CD4-positive, alpha-beta T cell treated with Interleukin-12 subunit alpha and Interleukin-12 subunit beta, for 1 hour (primary cell): ENCODE results near the gene LZTR1.

Experiments
- DNase-seq: peaks from one replicate; pipeline ENCODE4 v3.0.0-alpha.2; 2020

LZTR1 gene

DNA sequence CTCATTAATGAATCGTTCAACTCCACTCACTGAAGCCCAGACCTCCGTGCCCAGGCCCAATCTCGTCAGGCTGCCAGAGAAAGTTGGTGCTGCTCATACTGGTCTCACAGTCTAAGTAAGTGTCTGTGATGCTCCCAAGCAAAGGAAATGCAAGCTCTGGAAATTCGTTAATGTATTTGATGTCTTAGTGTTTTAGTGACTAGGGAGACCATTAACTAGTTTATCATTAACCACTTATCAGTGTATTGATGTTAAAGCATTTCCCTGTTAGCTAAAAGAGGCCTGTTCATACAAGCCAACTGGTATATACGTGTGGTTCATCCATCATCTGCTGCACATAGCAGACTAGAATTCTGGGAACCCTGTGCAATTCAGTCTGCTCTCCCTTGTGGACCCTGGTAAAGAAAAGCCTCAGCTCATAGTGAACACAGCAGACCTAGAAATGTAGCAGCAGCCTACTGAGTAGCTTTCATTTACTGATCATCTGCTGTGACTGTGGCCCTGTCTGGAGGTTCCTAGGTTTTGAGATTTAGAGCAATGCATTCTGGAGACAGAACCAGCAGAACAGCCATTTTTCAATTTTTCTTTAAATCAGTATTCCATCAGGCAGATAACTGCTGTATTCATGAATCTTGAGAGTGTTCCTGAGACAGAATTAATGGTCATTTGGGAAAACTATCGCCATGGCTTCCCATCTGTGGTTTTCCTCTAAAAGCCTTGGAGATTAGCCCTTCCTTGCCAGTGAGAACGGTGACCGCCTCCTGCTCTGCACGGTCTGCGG is 30.8 kb upstream of the LZTR1 start:
- no peak for DNase-seq

DNA sequence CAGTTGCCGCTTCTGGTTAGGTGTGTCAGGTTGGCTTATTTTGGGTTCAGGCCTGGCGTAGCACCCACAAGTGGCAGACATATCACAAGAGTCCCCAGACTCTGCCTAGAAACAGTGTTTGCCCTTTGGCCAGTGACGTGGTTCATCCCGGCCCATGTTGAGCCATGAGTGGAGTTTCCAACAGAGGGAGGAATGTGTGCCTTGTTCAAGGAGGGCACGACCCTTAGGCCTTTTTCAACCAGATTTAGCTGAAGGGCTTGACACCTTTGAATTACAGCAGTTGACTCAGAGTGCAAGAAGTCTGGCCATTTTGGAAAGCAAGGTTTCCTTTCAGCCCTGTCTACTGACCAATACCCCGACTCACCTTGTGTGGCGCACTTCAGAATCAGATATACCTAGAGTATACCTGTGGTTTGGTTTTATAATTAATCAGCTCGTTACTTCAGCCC is 30.1 kb upstream of the LZTR1 start:
- DNase-seq, result no peak

DNA sequence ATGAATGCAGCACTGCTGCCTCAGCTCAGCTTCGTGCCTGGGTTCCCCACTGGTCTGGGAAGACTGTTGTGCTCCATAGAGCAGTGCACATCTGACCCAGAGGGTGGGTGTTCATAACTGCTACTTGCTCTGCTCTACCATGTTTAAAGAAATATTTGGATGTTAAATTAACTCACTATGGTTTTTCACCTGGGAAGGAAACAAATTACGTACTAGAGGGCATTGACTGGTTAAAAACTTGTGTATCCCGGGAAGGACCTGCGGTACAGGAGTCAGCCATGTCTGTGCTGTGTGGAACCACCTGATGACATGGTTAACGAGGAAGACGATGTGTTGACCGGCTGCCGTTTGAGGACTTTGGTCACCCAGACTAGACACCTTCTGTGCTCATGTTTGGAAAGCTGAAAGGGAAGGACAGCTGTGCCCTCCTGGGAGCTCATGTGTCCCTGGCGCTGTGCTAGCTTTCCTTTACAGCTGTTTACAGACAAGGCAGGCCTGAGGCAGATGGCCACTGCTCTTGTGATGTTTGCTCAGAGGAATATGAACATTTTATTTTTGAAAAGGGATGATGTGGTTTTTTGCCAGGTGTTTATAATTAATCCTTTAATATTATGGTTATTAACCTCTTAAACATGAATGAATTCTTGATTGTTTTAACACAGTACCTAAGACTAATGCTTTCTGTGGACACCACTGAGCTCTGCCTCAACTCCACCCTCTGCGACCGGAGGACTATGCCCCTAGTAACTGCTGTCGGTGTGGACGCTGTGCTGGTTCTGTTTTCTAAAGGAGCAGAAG is 29.4 kb upstream of the LZTR1 start:
- DNase-seq, result no peak

DNA sequence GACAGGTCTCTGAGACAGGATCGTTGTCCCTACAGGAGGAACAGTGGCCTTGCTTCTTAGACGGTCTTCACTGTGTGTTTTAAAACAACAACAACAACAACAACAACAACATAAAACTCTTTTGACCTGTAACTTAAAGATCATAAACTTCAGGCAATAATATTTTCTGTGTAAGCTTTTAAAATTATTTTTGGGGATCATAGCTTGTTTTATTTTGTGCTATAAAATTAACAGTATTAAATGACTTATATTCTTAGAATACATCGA is 28.8 kb upstream of the LZTR1 start:
- no peak for DNase-seq

DNA sequence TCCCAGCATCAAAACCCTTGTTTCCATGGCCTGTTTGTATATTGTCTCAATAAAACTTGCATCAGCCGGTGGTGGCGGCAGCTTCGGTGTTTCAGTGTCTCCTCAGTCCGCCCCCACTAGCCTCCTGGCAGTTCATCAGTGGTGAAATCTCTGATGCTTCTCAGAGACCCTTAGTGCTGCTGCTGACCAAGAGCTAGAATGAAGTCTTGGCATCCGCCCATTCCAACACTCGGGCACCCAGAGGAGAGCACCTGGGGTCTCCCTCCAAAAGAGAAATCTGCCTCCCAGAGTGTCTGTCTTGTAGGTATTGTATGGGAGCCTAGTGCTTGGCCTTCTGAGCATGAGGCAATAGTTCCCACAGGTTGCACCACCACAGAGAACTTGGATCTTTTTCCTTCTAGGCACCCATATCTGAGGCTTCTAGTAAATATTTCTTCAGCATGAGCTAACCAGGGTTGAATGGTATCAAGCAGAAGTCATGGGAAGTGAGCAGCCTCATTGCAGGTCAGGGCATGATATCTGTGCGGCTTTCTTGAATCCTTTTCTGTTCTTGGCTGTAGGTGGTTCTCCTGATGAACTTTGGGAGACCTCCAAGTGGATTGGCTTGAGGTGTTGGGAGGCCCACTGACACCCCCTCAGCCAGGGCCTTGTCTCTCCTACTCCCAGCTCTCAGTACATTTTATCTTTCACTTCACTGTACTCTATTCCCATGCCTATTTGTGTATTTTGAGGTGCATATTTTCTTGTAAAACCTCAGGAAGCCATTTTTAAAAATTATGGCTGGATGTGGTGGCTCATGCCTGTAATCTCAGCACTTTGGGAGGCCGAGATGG is 28.2 kb upstream of the LZTR1 start:
- no peak for DNase-seq

DNA sequence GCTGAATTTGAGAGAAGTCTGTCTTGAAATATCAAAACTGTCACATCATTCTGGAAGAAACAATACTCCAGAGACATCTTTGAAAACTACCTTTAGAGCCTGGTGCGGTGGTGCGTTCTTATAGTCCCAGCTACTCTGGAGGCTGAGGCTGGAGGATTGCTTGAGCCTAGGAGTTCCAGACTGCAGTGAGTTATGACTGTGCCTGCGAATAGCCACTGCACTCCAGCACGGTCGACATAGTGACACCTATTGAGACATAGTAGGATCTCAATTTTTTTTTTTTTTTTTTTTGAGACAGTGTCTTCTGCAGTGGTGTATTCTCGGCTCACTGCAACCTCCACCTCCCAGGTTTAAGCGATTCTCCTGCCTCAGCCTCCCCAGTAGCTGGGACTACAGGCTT is 26.5 kb upstream of the LZTR1 start:
- DNase-seq, result no peak

DNA sequence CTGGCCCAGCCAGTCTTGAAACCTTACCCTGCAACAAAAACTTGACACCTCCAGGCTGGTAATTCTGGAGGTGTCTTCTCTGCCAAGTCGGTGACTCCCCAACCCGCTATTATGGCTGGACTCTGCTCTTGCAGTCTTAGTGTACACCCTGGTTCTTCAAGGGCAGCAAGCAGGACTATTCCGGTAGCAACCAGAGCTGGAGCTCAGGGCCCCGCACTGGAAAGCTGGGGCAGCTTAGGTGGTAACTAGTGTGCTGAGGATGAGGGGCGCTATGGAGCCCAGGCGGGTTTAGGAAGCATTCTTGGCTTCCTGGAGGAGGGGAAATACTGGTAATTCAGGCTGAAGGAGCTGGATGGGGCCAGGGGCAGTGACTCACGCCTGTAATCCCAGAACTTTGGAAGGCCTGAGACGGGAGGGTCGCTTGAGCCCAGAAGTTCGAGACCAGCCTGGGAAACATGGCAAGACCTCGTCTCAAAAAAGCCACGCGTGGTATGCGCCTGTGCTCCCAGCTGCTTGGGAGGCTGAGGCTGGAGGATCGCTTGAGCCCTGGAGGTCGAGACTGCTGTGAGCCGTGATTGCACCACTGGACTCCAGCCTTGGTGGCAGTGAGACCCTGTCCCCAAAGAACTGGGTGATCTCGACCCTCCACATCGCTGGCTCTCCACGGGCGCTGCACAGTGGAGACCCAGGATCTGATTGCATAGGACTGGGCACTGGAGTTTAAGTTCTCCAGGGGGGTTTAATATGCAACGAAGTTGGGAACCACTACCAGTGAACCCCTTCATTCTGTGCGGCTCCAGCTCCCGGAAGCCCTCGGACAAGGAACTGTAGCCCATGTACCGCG is 25.6 kb upstream of the LZTR1 start:
- DNase-seq, result no peak

DNA sequence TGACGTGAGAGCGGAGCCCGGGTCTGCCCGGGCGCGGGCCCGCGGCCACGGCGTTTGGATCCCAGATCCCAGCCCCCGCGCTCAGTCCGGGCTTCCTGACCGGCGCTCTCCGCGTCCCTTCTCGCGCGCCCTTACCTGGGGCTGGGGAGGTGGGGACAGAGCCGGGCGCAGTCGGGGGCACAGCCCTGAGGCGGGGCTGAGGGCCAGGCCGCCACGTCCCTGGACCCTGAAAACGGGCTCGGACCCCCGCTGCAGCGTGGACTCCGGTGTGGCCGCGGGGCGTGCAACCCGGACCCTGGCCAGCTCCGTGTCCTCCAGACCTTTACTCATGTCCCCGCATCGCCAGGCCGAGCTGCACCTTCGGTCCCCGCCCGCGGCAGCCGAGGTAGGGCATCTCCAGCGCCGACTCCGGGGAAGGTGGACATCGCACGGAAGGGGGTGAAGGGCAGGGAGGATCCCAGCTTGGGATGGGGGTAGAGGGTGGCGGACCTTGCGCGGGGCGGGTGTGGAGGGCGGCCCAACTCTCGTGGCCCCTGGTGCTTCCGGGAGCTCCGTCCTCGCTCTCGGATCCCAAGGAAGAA is 24.9 kb upstream of the LZTR1 start:
- DNase-seq, result no peak

DNA sequence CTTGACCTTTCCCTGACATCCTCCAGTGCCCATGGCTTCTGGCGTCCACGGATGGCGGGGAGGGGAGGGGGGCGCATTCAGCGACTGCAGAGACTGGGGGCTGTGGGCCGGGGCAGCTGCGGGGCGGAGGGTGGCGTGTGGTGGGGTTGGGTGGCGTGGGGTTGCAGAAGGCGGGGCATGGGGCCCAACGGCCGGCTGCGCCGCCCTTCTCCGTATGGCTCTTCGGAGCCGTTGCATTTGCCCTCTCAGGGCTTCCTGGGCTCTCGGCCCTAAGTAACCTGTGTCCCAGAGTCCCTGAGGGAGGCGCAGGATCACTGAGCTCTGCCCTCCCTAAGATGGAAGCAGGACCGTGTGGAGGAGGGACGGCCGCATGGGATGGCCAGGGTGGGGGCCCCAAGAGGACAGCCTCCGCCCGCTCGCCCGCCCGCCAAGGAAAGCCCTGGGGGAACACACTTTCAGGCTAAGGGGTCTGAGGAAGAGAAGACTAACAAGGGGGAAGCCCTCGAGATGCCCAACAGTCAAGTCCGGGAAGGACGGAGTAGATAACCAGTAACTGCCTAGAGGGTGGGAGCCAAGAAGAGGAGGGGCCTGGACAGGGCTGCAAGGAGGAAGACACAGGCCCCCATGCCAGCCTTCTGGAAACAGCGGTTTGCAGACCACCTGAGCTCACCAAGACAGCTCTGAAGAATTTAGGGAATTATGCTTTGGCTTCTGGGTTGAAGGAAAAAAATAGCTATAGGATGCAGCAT is 24.2 kb upstream of the LZTR1 start:
- DNase-seq, result no peak

DNA sequence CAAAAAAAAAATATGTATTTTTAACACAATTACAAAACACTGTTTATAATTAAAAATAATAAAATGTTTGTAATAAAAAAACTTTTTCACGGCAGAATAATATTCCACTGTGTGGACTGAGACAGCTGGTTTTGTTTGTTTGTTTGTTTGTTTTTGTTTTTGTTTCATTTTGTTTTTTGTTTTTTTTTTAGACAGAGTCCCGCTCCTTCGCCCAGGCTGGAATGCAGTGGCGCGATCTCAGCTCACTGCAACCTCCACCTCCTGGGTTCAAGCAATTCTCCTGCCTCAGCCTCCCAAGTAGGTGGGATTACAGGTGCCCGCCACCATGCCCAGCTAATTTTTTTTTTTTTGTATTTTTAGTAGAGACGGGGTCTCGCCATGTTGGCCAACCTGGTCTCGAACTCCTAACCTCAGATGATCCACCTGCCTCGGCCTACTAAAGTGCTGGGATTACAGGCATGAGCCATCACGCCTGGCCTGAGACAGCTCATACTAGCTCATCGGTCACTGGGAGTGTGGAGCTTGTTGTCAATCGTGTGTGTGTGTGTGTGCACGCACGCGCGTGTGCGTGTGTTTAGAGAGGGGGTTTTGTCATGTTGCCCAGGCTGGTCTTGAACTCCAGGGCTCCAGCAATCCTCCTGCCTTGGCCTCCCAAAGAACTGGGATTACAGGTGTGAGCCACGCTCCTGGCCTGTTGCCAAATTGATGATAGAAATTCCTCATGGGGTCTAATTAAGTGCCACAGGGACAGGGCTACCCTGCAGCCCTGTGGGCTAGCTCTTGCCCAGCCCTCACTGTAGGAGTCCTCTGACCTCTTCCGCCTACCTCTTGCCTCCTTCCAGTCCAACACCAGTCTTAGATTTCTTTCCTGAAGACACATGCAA is 22.3 kb upstream of the LZTR1 start:
- DNase-seq, result no peak

DNA sequence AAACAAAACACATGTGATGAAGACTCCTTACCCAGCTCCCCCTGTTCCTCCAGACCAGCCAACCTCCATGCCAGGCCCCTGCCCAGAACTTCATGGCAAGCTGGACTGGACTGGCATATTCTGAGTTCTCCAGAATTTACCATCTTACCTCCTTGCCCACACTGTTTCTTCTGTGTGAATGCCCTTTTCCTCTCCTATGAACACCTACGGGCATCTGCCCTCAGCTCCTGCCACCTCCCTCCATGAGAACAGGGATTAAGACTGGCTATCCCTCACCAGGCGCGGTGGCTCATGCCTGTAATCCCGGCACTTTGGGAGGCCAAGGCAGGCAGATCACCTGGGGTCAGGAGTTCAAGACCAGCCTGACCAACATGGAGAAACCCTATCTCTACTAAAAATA is 21.5 kb upstream of the LZTR1 start:
- DNase-seq, result no peak

DNA sequence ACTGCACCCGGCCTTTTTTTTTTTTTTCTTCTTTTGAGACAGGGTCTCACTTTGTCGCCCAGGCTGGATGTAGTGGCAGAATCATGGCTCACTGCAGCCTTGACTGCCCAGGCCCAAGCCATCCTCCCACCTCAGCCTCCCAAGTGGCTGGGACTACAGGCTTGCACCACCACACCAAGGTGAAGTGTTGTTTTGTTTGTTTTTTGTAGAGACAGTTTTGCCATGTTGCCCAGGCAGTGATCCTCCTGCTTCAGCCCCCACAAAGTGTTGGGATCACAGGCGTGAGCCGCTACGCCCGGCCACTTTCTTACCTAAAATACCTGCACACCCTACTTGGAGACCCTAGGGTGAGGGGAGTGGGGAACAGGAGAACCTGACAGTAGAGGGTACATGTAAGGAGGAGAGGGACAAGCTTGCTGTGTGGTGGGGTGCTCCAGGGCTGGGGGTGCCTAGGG is 19.6 kb upstream of the LZTR1 start:
- no peak for DNase-seq

DNA sequence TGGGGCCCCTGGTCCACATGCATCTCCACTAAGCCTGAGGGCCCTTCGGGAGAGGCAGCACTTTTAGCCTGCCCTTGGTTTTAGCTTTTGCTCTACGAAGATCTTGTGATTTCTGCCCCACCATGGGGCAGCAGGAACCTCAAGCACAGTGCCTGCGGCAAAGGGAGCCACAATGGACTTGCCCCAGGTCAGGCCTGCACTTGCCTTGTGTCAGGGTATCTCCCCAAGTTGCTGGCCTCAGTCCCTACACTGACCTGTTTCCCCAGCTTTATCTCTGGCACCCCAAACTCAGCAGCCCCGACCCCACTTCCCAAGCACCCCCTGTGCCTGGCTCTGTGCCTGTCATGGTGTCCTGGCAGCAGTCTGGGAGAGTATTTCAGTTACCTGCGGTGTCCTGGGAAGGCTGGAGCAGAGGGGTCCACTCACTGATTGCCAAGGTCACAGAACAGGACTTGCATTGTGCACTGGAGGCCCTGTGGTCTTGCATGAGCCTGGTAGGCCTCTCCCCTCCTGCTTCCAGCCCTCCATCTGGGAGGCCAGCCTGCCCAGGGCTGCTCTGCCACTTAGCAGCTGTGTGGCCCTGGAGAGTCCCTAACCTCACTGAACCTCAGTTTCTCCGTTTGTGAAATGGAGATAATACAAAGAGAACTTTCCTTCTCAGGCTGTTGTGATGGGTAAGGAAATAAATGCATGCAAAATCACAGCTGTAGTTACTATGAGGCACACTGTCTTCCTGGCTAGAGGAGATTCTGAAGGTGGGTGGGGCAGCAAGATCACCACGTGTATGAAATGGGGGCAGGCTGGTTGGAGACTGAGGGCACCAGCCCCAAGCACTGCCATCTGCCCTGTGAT is 18.7 kb upstream of the LZTR1 start:
- DNase-seq, result no peak

DNA sequence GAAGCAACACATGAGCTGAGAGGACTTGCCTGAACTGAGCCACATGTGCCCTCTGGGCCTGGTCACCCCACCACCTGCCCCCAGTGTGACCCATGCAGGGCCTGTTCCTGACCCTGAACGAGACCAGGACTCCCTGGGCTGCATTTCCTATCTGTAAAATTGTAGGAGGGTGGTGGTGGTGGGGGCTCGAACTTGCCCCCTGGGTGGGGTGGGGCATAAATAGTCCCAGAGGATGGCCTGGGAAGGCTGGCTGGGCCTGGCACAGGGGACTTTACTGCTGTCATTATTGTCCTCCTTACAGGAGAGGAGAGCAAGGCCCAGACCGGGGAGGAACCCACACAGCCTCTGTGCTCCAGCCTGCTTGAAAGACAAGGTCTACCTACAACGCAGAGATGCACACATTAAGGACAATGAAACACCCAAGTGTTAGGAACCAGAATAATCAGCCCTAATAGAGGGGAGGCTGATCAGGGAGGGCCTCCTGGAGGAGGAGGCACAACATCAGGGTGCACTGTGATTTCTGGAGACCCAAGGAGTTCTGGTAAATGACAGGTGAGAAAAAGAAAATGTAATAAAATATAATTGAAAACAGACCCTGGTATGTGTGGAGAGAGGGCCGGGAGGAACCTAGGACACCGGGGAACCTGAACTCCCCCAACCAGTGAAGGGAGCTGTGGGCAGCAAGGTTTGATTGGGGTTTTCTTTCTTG is 17.9 kb upstream of the LZTR1 start:
- no peak for DNase-seq

DNA sequence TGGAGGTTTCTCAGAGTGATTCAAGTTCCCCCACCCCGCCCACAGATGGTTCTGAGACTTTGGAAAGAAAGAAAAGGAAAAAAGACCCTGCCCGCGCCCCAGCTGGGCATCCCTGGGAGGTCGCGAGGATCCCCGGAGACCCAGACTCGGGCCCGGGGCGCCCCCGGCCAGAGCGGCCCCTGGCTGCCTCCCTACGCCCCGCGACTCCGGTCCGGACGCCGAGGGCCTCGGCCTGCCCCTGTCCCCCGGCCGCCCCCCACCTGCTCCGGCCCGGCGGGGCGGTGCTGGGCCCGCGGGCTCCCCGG is 17.3 kb upstream of the LZTR1 start:
- DNase-seq, result no peak

DNA sequence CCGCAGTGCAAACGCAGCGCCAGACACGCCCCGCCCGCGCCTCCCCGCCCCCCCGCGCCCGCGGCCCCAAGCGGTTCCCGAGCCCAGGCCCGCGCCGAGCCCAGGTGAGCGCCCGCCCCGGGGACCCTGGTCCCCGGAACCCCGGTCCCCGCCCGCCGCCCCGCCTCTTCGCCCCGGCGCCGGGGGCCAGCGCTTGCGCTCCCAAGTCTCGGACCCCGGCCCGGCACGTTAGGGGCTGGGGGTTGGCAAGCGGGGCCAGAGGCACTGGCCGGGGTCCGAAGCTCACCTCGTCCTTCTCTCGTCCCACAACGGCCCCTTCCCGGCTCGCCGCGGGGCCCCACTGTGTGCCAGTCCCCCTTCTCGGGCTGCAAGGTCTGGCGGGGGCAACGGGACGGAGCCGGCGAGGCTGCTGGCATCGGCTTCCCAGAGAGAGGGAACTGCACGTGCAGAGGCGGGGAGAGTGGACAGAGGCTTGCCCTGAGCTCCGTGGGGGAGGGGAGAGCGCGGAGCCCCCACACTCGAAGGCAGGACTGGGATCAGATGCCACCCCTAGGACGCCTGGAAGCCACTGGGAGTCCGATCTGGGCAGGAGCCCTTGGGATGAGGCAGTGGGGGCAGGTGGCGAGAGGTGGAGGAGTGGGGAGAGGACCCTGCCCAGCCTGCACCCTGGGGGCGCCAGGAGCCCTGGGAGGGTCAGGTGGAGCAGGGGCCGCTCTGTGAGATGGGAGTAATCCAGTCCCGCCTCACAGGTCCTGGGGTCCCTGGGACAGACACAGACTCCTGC is 16.8 kb upstream of the LZTR1 start:
- no peak for DNase-seq

DNA sequence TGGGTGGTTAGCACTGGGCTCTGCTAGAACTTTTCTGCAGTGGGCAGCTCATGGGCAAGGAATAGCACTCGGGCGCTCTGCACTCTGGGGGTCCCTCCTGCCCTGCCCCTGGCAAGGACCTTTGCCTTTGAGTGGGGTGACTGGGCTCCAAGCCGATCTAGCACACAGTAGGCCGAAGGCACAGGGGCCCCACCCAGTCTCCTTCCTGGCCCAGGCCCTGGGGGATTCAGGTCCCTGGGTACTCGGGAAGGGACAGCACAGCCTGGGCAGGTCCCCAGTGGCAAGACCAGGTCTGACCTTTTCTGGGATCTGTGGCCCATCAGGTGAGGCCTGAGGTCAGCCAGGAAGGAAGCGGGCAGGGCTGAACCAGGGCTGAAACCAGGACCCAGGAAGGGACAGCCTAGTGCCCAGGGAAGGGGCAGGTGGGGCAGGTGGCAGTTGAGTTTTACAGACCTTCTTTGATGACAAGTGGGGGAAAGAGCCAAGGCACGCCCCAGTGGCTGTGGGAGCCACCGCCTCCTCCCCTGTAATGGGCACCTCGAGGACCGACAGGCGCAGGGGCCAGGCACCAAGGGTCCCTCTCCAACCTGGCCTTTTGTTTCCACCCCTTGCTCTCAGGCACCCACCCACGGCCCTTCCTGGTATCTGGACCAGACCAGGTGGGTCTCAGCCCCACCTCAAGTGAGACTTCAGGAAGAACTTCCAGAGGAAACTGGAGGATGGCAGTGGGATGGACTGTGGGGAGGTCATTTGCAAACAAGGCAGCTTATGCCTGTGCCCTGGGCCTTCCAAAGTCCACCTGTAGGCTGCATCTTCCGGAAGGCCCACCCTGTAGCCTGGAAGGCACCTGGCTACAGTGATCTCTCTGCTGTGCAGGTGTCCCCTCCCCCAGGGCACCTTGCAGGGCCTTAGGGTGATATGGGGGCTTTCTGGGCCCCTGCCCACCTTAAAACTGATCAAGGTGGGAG is 15.9 kb upstream of the LZTR1 start:
- DNase-seq, result no peak
